Measurements from ENCODE around the gene SREBF2. TPM values are rescaled to one million over a fixed set of nuclear protein-coding genes. Genes with fewer than 3 reads are reported as not detected.

Gene SREBF2
- polyA plus RNA-seq, 1 donor from 2014 or later, result 73.0 TPM

DNA sequence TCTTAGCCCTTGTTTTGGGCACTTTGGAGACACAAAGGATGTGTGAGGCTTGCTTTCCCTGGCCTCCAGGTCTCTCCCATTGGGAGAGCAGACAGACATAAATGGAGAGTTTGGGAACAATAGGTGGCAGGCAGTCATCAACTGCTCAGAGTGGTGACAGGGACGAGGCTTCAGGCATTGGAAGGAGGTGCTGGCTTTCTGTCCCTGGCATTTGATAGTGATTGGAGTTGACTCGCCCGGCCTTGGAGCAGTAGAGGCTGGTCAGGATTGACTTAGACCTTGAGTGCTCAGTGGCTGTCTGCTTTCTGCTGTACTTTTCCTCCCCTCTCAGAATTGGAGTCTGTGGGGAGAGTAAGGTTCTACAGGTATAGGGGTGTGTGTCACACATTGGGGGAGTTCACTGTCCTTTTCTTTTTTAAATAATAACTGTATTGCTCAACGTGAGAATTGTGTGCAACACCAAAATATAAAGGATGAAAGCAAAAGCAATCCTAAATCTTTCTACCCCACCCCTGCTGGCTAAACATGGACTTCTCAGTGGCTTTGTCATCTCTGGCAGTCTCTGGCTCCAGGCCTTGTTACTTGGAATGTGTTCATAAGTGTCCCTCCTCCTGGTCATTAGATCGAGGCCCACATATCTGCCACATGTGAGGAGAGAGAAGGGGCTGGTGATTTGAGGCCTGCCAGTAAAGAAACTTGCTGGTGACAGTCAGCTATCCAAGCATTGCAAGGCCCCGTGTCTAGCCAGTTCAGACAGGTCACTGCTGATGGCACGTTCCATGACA, 60.9 kb downstream of the SREBF2 start:
- Histone ChIP-seq H3K4me2 (ENCODE audit: low read length) (no peak overlapping the region), H3K4me3 (ENCODE audit: low read length) (no peak overlapping the region), H3K27ac (ENCODE audit: low read length) (no peak overlapping the region), H3K9me2 (ENCODE audit: insufficient read depth, low read length) (no peaks in the 10 kb centered on the region), H3F3A (ENCODE audit: insufficient read depth, low read length, poor library complexity, severe bottlenecking) (no peaks in the 10 kb centered on the region), H4K20me1 (ENCODE audit: insufficient read depth) (no peaks in the 10 kb centered on the region), H2AFZ (ENCODE audit: low read depth, low read length) (no peak overlapping the region), H3K36me3 (ENCODE audit: insufficient read depth, low read length) (peaks cover 6% of the 10 kb centered on the region), H3K9me3 (ENCODE audit: low read length) (no peaks in the 10 kb centered on the region), H3K27me3 (ENCODE audit: insufficient read depth, low read depth, low read length) (no peaks in the 10 kb centered on the region), H3K9ac (ENCODE audit: low read length) (no peak overlapping the region), H3K79me2 (replicated peaks; ENCODE audit: insufficient read depth, low read length) (no peaks in the 10 kb centered on the region)
- TF ChIP-seq POLR2AphosphoS5 (IDR thresholded peaks at IDR 0.05) (no peak), SMC3 (conservative IDR thresholded peaks at IDR 0.05; ENCODE audit: poor library complexity) (no peak), EP300 (conservative IDR thresholded peaks at IDR 0.05; ENCODE audit: poor library complexity, severe bottlenecking) (no peak), MXI1 (conservative IDR thresholded peaks at IDR 0.05; ENCODE audit: poor library complexity, severe bottlenecking) (no peak)
- TF ChIP-seq, protein P1, sequence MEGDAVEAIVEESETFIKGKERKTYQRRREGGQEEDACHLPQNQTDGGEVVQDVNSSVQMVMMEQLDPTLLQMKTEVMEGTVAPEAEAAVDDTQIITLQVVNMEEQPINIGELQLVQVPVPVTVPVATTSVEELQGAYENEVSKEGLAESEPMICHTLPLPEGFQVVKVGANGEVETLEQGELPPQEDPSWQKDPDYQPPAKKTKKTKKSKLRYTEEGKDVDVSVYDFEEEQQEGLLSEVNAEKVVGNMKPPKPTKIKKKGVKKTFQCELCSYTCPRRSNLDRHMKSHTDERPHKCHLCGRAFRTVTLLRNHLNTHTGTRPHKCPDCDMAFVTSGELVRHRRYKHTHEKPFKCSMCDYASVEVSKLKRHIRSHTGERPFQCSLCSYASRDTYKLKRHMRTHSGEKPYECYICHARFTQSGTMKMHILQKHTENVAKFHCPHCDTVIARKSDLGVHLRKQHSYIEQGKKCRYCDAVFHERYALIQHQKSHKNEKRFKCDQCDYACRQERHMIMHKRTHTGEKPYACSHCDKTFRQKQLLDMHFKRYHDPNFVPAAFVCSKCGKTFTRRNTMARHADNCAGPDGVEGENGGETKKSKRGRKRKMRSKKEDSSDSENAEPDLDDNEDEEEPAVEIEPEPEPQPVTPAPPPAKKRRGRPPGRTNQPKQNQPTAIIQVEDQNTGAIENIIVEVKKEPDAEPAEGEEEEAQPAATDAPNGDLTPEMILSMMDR (IDR thresholded peaks at IDR 0.05; ENCODE audit: poor library complexity, severe bottlenecking), result no peak

DNA sequence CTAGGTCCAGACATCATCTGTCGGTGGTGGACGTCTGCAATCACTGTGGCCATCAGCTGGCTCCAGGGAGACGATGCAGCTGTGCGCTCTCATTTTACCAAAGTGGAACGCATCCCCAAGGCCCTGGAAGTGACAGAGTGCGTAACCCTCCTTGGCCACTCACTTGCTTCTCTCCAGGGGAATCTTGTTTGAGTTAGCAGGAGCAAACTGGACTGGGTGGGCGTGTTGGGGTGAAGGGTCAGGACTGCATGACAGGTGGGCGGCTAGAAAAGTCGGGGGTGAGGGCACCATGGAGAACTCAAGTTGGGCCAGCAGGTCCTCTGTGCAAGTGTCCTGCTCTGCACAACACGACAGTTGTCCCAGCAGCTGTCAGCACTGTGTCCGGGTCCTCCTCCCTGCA, 65.7 kb downstream of the SREBF2 start:
- Histone ChIP-seq H3K4me3 (ENCODE audit: low read length) (no peak overlapping the region), H3F3A (ENCODE audit: insufficient read depth, low read length, poor library complexity, severe bottlenecking) (no peaks in the 10 kb centered on the region), H3K27ac (ENCODE audit: low read length) (no peak overlapping the region), H3K9me3 (ENCODE audit: low read length) (no peaks in the 10 kb centered on the region), H2AFZ (ENCODE audit: low read depth, low read length) (no peak overlapping the region), H3K27me3 (ENCODE audit: insufficient read depth, low read depth, low read length) (no peaks in the 10 kb centered on the region), H3K9ac (ENCODE audit: low read length) (no peak overlapping the region), H4K20me1 (ENCODE audit: insufficient read depth) (no peaks in the 10 kb centered on the region), H3K9me2 (ENCODE audit: insufficient read depth, low read length) (no peaks in the 10 kb centered on the region), H3K79me2 (replicated peaks; ENCODE audit: insufficient read depth, low read length) (no peaks in the 10 kb centered on the region), H3K36me3 (ENCODE audit: insufficient read depth, low read length) (peaks cover 5% of the 10 kb centered on the region), H3K4me2 (ENCODE audit: low read length) (no peak overlapping the region)
- TF ChIP-seq, protein P1 (IDR thresholded peaks at IDR 0.05; ENCODE audit: poor library complexity, severe bottlenecking), result no peak
- no peak for TF ChIP-seq EZH2 (IDR thresholded peaks at IDR 0.05; ENCODE audit: borderline replicate concordance, insufficient read depth, low read length, poor library complexity, severe bottlenecking)
- no peak for TF ChIP-seq POLR2AphosphoS5 (IDR thresholded peaks at IDR 0.05)
- no peak for TF ChIP-seq EP300 (conservative IDR thresholded peaks at IDR 0.05; ENCODE audit: poor library complexity, severe bottlenecking)

DNA sequence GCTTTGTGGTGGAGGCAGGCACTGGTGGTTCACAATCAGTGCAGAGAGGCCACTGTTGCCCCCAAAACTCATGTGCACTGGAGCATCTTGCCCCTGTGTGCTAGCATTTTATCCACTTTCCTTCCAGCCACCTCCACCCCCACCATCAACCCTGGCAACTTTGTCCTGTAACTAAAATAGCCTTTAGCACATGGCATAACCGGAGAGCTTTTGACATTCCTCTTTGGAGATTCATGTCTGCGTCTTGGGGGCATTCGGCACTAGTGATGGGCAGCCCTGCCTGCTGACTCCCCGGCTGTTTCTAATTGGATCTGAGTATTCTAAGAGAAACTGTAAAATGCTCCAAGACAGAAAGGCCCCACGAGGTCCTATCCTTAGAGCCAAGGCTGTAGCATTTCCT, 66.2 kb downstream of the SREBF2 start:
- Histone ChIP-seq H4K20me1 (ENCODE audit: insufficient read depth) (no peaks in the 10 kb centered on the region), H3K4me3 (ENCODE audit: low read length) (no peak overlapping the region), H3K36me3 (ENCODE audit: insufficient read depth, low read length) (peaks cover 5% of the 10 kb centered on the region)

More for the DNA sequence above, 66.2 kb downstream of the SREBF2 start:
- no peaks in the 10 kb centered on the region for H3K9me3 ChIP-seq (ENCODE audit: low read length)
- H3F3A ChIP-seq (ENCODE audit: insufficient read depth, low read length, poor library complexity, severe bottlenecking), result no peaks in the 10 kb centered on the region
- H3K9ac ChIP-seq (ENCODE audit: low read length), result no peak overlapping the region
- no peaks in the 10 kb centered on the region for H3K79me2 ChIP-seq (replicated peaks; ENCODE audit: insufficient read depth, low read length)
- H3K27ac ChIP-seq (ENCODE audit: low read length), result no peak overlapping the region
- TF ChIP-seq EZH2 (IDR thresholded peaks at IDR 0.05; ENCODE audit: borderline replicate concordance, insufficient read depth, low read length, poor library complexity, severe bottlenecking), result no peak
- TF ChIP-seq, protein P1 (IDR thresholded peaks at IDR 0.05; ENCODE audit: poor library complexity, severe bottlenecking), result no peak
- no peak for TF ChIP-seq TAF1 (IDR thresholded peaks at IDR 0.05; ENCODE audit: low read depth)
- TF ChIP-seq, protein P2, sequence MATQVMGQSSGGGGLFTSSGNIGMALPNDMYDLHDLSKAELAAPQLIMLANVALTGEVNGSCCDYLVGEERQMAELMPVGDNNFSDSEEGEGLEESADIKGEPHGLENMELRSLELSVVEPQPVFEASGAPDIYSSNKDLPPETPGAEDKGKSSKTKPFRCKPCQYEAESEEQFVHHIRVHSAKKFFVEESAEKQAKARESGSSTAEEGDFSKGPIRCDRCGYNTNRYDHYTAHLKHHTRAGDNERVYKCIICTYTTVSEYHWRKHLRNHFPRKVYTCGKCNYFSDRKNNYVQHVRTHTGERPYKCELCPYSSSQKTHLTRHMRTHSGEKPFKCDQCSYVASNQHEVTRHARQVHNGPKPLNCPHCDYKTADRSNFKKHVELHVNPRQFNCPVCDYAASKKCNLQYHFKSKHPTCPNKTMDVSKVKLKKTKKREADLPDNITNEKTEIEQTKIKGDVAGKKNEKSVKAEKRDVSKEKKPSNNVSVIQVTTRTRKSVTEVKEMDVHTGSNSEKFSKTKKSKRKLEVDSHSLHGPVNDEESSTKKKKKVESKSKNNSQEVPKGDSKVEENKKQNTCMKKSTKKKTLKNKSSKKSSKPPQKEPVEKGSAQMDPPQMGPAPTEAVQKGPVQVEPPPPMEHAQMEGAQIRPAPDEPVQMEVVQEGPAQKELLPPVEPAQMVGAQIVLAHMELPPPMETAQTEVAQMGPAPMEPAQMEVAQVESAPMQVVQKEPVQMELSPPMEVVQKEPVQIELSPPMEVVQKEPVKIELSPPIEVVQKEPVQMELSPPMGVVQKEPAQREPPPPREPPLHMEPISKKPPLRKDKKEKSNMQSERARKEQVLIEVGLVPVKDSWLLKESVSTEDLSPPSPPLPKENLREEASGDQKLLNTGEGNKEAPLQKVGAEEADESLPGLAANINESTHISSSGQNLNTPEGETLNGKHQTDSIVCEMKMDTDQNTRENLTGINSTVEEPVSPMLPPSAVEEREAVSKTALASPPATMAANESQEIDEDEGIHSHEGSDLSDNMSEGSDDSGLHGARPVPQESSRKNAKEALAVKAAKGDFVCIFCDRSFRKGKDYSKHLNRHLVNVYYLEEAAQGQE (IDR thresholded peaks at IDR 0.05; ENCODE audit: borderline replicate concordance), result no peak
- no peak for TF ChIP-seq EP300 (conservative IDR thresholded peaks at IDR 0.05; ENCODE audit: poor library complexity, severe bottlenecking)
- no peak for TF ChIP-seq SMC3 (conservative IDR thresholded peaks at IDR 0.05; ENCODE audit: poor library complexity)
- no peak for TF ChIP-seq POLR2AphosphoS5 (IDR thresholded peaks at IDR 0.05)
- no peak for TF ChIP-seq MXI1 (conservative IDR thresholded peaks at IDR 0.05; ENCODE audit: poor library complexity, severe bottlenecking)
- no peak for TF ChIP-seq RAD21 (conservative IDR thresholded peaks at IDR 0.05)
- H2AFZ ChIP-seq (ENCODE audit: low read depth, low read length), result no peak overlapping the region
- no peaks in the 10 kb centered on the region for H3K27me3 ChIP-seq (ENCODE audit: insufficient read depth, low read depth, low read length)
- no peak overlapping the region for H3K4me2 ChIP-seq (ENCODE audit: low read length)
- no peaks in the 10 kb centered on the region for H3K9me2 ChIP-seq (ENCODE audit: insufficient read depth, low read length)
